ENCODE measurements around the gene MYOG.

- TF ChIP-seq TAF1 (IDR thresholded peaks at IDR 0.05; ENCODE audit: low read depth, low read length) (no peak), POLR2A (IDR thresholded peaks at IDR 0.05; ENCODE audit: low read depth, low read length) (no peak), POLR2AphosphoS5 (IDR thresholded peaks at IDR 0.05; ENCODE audit: low read depth, low read length) (no peak), PAX5 (IDR thresholded peaks at IDR 0.05; ENCODE audit: insufficient read depth, low read length, severe bottlenecking) (no peak), SPI1 (IDR thresholded peaks at IDR 0.05; ENCODE audit: low read depth, low read length) (no peak), POU2F2 (IDR thresholded peaks at IDR 0.05; ENCODE audit: low read depth, low read length) (no peak)
Measured at GRCh38 chr1:203082571-203083462, 3.0 kb downstream of the MYOG start.
